ENCODE results near the gene ZNF614.
"Not testable (repeated sequence)": the region's sequence is repeated elsewhere in the genome, so short reads cannot be mapped to it uniquely, and the experiment has no call there.

DNA sequence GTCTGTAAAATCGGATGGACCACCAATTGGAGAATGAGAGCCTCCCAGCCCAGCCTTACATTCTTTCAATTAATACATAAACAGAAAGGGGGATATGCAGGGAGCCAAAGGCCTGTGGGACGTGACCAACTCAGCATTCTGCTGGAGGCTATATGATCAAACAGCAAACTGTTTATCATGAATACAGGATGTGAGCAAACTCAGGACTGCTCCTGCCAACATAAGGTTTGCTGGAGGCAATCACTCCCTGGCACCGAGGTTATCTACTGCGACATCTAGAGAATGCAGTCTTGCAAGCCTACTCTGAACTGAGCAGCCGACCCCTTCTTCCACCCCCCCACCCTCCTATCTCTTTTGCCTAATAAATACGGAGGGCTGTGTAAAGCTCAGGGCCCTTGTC is 47.3 kb downstream of the ZNF614 start:
- TF ChIP-seq, protein P1, sequence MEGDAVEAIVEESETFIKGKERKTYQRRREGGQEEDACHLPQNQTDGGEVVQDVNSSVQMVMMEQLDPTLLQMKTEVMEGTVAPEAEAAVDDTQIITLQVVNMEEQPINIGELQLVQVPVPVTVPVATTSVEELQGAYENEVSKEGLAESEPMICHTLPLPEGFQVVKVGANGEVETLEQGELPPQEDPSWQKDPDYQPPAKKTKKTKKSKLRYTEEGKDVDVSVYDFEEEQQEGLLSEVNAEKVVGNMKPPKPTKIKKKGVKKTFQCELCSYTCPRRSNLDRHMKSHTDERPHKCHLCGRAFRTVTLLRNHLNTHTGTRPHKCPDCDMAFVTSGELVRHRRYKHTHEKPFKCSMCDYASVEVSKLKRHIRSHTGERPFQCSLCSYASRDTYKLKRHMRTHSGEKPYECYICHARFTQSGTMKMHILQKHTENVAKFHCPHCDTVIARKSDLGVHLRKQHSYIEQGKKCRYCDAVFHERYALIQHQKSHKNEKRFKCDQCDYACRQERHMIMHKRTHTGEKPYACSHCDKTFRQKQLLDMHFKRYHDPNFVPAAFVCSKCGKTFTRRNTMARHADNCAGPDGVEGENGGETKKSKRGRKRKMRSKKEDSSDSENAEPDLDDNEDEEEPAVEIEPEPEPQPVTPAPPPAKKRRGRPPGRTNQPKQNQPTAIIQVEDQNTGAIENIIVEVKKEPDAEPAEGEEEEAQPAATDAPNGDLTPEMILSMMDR (IDR thresholded peaks at IDR 0.05 in 2 of 3, conservative IDR thresholded peaks at IDR 0.05 in 1 of 3; ENCODE audit: borderline replicate concordance in 1 of 3, insufficient read depth in 1 of 3, low read depth in 2 of 3, low read length in 2 of 3), result not testable (repeated sequence)
- not testable (repeated sequence) for TF ChIP-seq POLR2A (IDR thresholded peaks at IDR 0.05; ENCODE audit: borderline replicate concordance, extremely low read depth, insufficient read depth, insufficient read length); EZH2 (IDR thresholded peaks at IDR 0.05); CBX3 (IDR thresholded peaks at IDR 0.05; ENCODE audit: low read depth); POLR2AphosphoS5 (IDR thresholded peaks at IDR 0.05; ENCODE audit: low read depth, low read length); TCF7L2 (IDR thresholded peaks at IDR 0.05; ENCODE audit: borderline replicate concordance, extremely low read depth, insufficient read depth, insufficient read length); CEBPB (IDR thresholded peaks at IDR 0.05; ENCODE audit: low read depth)

All from HCT116 (cell line).